ENCODE data around the gene SLC35E1. TPM values are rescaled to one million over a fixed set of nuclear protein-coding genes. Genes with fewer than 3 reads are reported as not detected.

Gene SLC35E1
- polyA plus RNA-seq, 1 experiment = 55.6 TPM

- ChIA-PET CTCF (no interaction called here), POLR2A (no interaction called here)
- no peak for DNase-seq (ENCODE audit: low read depth)
- Histone ChIP-seq H3K4me3 (ENCODE audit: low read depth, low read length) (peak overlapping the region; percentile 82), H3K36me3 (ENCODE audit: control insufficient read depth, insufficient read depth, low read length) (peaks cover 16% of the 10 kb centered on the region), H3K27me3 (ENCODE audit: control insufficient read depth, insufficient read depth, low read length) (no peaks in the 10 kb centered on the region)
- no peak for TF ChIP-seq CTCF (IDR thresholded peaks at IDR 0.05; ENCODE audit: insufficient read depth, low read depth, low read length)
These were observed 338 bp downstream of the SLC35E1 start for GRCh38 chr19:16571822-16572331.

- peak overlapping the region; percentile 82 for H3K4me3 ChIP-seq (ENCODE audit: low read depth, low read length)
- POLR2A ChIA-PET = no interaction called here
- no peak for TF ChIP-seq CTCF (IDR thresholded peaks at IDR 0.05; ENCODE audit: insufficient read depth, low read depth, low read length)
- no peaks in the 10 kb centered on the region for H3K27me3 ChIP-seq (ENCODE audit: control insufficient read depth, insufficient read depth, low read length)
- CTCF ChIA-PET = no interaction called here
- DNase-seq (ENCODE audit: low read depth) = no peak
- peaks cover 18% of the 10 kb centered on the region for H3K36me3 ChIP-seq (ENCODE audit: control insufficient read depth, insufficient read depth, low read length)
These were observed 932 bp downstream of the SLC35E1 start for GRCh38 chr19:16571283-16571682.

GRCh38 chr19:16569609-16570320, 2.5 kb downstream of the SLC35E1 start:
- TF ChIP-seq CTCF (IDR thresholded peaks at IDR 0.05; ENCODE audit: insufficient read depth, low read depth, low read length) = no peak
- ChIA-PET CTCF (interaction anchor here (0.6 kb wide), 1 partner anchor 116 kb away, joined by 4 read pairs; no protein-coding TSS in a partner anchor), POLR2A (no interaction called here)
- DNase-seq (ENCODE audit: low read depth) = no peak
- Histone ChIP-seq H3K4me3 (ENCODE audit: low read depth, low read length) (no peak overlapping the region), H3K36me3 (ENCODE audit: control insufficient read depth, insufficient read depth, low read length) (peaks cover 15% of the 10 kb centered on the region), H3K27me3 (ENCODE audit: control insufficient read depth, insufficient read depth, low read length) (no peaks in the 10 kb centered on the region)

GRCh38 chr19:16566702-16567101, 5.5 kb downstream of the SLC35E1 start:
- CTCF ChIA-PET = no interaction called here
- no peaks in the 10 kb centered on the region for H3K27me3 ChIP-seq (ENCODE audit: control insufficient read depth, insufficient read depth, low read length)
- DNase-seq (ENCODE audit: low read depth) = no peak
- TF ChIP-seq CTCF (IDR thresholded peaks at IDR 0.05; ENCODE audit: insufficient read depth, low read depth, low read length) = no peak
- H3K4me3 ChIP-seq (ENCODE audit: low read depth, low read length) = no peak overlapping the region
- peaks cover 21% of the 10 kb centered on the region for H3K36me3 ChIP-seq (ENCODE audit: control insufficient read depth, insufficient read depth, low read length)
- POLR2A ChIA-PET = no interaction called here

GRCh38 chr19:16566161-16566560, 6.1 kb downstream of the SLC35E1 start:
- no peak for TF ChIP-seq CTCF (IDR thresholded peaks at IDR 0.05; ENCODE audit: insufficient read depth, low read depth, low read length)
- CTCF ChIA-PET = no interaction called here
- DNase-seq (ENCODE audit: low read depth) = no peak
- no peaks in the 10 kb centered on the region for H3K27me3 ChIP-seq (ENCODE audit: control insufficient read depth, insufficient read depth, low read length)
- POLR2A ChIA-PET = no interaction called here
- no peak overlapping the region for H3K4me3 ChIP-seq (ENCODE audit: low read depth, low read length)
- H3K36me3 ChIP-seq (ENCODE audit: control insufficient read depth, insufficient read depth, low read length) = peaks cover 26% of the 10 kb centered on the region

Data from BJ (cell line).